Transverse colon (tissue), 4 donors: Measurements from ENCODE around the gene BCAR3.

Experiments
- CTCF ChIP-seq, 5 experiments: fragments of 200-600 bp in 3 of 5; fragments of 450-650 bp in 2 of 5; sonication (generic) in 3 of 5; IDR thresholded peaks; 1 replicate in 2 of 5; 2 replicates in 3 of 5; pipeline ENCODE4 v1.5.1; 2016 to 2017; ENCODE audit warnings: antibody characterized with exemption in 5 of 5, inconsistent platforms in 3 of 5, mild to moderate bottlenecking in 2 of 5, moderate library complexity in 1 of 5
- POLR2A ChIP-seq: fragments of 450-650 bp; IDR thresholded peaks from one replicate; pipeline ENCODE4 v1.6.1; 2016; ENCODE audit warnings: antibody characterized with exemption, mild to moderate bottlenecking, moderate library complexity
- POLR2AphosphoS5 ChIP-seq, 3 donors: sonication (generic); formaldehyde crosslinking; IDR thresholded peaks; one replicate each; pipeline ENCODE4 v1.6.1; 2016; ENCODE audit warnings: antibody characterized with exemption in 3 of 3

- TF ChIP-seq CTCF (IDR thresholded peaks at IDR 0.05) = no peak
- no peak for TF ChIP-seq POLR2A
- TF ChIP-seq POLR2AphosphoS5 (IDR thresholded peaks at IDR 0.05) = no peak
Measured at GRCh38 chr1:93698329-93699048, 16.9 kb upstream of the BCAR3 start.
